Limb (tissue), 2 donors: ENCODE measurements around the gene CMTM2.

Source experiments
- DNase-seq, 2 donors: peaks; one replicate each; pipeline ENCODE4 v3.0.0-alpha.2; 2016; ENCODE audit errors: extremely low spot score in 2 of 2

CMTM2 gene, protein sequence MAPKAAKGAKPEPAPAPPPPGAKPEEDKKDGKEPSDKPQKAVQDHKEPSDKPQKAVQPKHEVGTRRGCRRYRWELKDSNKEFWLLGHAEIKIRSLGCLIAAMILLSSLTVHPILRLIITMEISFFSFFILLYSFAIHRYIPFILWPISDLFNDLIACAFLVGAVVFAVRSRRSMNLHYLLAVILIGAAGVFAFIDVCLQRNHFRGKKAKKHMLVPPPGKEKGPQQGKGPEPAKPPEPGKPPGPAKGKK

DNA sequence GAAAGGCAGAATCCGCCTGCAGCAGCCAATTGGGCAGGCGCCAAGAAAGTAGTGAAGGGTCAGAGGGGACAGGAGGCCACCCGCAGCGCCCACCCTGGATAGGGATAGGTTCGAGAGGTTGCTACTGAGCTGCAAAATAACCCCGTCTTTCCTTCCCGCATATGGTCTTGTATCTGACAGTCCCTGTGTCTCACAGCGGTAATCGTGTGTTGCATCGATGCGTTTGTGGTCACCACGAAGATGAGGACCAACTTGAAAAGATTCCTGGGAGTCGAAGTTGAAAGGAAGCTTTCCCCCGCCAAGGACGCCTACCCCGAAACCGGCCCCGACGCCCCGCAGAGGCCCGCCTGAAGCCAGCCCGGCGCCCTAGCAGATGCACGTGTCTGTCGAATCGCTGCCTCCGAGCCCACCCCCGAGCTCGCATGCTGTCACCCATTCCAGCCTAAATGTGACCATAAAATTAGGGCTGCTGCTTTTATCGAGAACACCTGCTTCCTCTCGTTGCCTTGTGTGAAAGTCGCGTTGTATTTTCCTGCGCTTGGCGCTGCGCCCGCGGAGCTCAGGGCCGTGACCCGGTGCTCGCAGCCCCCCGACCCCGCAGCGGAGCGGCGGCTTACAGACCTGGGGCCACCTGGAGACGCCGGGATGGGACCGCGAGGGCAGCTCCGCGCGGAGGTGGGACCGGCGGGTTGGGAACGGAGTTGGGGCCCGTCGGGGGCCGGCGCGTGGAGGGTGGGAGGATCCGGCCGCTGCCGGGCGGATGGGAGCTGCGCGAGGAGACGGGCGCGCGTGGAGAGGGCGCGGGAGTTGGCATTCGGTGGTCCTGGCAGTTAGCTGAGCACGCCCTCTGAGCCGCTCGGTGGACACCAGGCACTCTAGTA lies at the start of gene CMTM2:
Gene CMTM2 (plus strand): TSS at position 813 of the 881 bp plus-strand sequence. CDS start 145 bp downstream, outside the sequence.
- peak in 1 of 2 donors; percentile 77 for DNase-seq

DNA sequence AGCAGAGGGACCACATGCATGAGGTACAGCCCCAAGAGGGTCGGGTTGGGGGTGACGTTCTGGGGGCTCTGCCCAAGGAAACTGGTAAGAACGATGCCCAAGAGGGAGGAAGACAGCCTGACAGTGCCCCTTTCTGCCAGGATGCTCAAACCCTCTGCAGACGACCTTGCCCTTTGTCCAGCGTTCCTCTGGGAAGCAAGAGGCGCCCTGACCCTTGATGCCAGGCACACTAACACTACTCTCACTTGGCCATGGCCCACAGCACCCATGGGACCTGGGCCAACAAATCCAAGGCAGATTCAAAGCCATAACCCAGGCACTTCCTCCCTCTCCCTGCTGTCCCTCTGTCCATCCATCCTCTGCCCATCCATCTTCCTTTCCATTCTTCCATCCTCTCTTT lies 49.8 kb upstream of the CMTM2 start:
- DNase-seq = no peak

DNA sequence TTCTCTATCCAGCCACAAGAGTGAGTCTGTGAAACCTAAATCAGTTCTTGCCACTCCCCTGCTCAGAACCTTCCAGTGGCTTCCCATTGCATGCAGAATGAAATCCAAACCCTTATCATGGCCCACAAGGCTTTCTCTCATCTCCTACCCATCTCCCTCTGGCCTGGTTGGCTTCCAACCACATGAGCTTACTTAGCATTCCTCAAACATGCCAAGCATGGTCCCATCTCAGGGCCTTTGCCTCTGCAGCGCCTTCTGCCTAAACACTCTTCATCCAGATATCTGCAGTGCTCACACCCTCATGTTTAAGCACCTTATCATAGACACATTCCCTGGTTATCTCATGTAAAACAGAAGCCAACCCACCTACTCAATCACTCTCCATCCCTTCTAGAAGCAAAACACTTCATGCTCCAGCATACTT lies 44.9 kb upstream of the CMTM2 start:
- no peak for DNase-seq

DNA sequence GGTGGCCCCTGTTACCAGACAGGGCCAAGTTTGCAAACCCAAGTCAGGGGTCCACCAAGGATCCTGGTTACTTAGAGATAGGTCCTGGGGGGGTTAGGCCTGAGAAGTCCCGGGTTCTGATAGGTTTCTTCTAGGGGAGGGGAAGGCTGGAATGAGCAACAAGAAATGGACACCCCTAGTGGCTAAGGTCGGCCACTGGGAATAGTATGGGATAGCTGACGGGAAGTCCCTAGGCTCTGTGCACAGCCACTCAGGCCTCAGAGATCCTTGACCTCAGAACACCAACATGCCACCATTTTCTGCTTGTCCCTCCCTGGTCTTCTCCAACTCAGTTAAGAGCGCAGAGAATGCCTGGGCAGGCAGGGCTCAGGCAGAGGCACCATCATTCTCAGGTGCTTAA lies 42.7 kb upstream of the CMTM2 start:
- no peak for DNase-seq

DNA sequence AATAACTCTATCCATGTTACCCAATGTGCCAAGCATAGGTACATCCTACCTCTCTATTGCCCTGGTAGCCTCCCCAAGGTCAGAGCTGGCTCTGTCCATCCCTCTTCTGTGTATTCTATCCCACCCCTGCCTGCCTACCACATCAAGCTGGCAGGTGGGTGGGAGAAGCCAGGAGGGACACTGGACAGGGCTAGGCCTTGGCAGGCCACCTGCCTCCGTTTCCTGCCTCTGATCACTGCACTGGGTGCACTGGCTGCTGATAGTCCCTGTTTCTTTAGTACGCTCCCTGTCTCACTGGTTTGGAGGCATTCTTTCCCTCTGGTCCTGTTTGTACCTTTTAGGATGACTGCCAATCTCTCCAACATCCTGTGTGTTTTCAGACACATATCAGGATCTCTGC lies 42.0 kb upstream of the CMTM2 start:
- no peak for DNase-seq

DNA sequence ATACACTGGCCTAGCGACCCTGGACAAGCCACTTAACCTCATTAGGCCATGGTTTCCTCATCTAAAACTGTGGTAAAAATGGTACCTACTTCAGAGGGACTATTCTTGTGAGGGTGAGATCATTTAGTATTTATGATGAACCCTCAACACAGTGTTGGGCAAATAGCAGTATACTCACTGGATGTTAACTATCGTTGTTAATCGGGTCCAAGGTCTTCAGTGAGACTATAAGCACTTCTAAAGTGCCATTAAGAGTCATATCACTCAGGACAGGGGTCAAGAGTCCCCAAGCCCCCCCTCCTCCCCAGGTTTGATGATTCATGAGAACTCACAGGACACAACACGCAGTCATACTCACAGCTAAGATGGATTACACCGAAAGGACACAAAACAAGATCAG lies 40.4 kb upstream of the CMTM2 start:
- DNase-seq = no peak

DNA sequence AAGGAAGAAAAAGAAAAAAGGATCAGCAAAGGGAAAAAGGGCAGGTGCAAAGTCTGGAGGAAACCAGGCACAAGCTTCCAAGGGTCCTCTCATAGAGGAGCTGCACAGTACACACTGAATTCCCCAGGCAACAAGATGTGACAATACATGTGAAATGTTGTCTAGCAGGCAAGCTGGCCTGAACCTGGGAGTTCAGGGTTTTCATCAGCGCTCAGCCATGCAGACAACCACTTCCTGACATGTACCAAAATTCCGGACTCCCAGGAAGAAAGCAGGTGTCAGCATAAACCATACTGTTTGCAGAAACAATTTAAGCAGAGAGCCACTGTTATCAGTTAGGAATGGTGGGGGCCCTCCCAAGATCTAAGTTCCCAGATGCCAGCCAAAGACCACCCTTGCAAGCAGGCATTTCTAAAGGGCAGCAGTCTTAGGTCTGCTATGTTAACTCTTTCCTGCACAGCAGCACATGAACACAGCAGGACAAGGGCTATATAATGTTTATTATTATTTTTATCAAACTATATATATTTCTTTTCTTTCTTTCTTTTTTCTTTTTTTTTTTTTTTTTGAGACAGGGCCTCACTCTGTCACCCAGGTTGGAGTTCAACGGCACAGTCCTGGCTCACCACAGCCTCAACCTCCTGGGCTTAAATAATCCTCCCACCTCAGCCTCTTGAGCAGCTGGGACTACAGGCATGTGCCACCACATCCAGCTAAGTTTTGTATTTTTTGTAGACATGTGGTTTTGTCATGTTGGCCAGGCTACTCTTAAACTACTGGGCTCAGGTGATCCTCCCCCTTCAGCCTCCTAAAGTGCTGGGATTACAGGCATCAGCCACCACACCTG lies 39.4 kb upstream of the CMTM2 start:
- no peak for DNase-seq

DNA sequence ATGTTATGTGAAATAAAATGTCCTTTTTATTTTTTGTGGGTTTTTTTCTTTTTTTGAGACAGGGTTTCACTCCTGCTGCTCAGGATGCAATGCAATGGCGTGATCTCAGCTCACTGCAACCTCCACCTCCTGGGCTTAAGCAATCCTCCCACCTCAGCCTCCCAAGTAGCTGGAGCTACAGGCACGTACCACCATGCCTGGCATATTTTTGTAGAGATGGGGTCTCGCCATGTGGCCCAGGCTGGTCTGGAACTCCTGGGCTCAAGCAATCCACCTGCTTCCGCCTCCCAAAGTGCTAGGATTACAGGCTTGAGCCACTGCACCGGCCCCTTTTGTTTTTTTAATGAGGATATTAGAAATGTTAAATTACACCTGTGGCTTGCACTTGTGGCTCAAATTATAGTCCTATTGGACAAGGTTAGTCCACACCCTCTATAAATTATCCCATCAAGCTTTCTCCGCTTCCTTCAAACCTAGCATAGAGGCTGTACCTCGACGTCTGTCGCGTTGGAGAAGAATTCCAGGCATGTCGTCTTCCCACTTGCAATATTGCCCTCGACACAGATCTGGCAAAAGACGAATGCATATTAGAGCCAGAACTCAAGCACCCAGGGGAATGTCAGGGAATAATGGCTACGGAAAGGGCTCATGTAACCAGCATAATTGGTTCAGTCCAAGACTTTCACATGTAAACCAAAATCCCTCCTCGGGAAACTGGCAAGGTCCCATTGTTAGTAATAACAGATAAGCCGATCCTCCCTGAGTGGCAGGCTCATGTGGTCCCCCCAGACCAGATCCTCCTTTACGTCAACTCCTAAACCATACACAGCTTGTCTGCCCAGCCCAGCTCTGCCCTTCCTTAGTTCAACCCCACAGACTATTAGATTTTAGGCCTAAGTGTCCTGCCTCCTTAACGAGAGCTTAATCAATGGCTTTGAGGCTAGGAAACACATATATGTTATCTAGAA lies 37.6 kb upstream of the CMTM2 start:
- no peak for DNase-seq

DNA sequence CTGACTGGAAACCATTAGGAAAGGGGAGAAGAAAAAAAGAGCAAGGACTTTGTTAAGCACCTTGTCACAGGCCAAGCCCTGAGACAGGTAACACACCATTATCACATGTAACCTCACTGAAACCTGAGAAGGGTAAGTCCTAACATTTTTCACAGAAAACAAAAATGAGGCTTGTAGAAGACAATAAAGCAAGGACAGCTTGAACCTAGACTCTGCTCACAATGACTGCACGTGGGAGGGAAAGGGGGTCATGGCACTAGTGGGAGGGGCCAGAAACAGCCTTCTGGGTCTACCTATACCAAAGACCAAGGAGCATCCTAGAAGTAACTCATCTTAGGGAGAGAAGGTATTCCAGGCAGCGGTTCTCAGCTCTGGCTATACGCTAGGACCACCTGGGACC lies 36.9 kb upstream of the CMTM2 start:
- DNase-seq = no peak

DNA sequence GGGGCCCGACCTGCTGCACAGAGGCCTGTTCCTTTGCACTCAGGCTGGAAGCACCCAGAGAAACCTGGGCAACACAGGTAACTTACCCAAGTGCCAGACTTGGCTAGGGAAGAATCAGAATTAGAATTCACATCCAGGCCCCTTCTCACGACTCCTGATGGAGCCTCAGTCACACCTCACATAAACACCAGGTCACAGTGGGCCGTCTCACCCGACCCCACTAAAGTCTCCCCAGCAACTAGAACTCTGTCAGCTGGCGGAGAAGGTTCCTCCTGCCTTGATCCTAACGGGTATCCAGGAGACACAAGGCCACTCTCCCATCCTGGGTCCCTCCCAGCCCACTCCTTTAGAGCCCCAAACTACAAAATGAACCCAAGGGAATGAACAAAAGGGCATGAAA lies 35.7 kb upstream of the CMTM2 start:
- no peak for DNase-seq

DNA sequence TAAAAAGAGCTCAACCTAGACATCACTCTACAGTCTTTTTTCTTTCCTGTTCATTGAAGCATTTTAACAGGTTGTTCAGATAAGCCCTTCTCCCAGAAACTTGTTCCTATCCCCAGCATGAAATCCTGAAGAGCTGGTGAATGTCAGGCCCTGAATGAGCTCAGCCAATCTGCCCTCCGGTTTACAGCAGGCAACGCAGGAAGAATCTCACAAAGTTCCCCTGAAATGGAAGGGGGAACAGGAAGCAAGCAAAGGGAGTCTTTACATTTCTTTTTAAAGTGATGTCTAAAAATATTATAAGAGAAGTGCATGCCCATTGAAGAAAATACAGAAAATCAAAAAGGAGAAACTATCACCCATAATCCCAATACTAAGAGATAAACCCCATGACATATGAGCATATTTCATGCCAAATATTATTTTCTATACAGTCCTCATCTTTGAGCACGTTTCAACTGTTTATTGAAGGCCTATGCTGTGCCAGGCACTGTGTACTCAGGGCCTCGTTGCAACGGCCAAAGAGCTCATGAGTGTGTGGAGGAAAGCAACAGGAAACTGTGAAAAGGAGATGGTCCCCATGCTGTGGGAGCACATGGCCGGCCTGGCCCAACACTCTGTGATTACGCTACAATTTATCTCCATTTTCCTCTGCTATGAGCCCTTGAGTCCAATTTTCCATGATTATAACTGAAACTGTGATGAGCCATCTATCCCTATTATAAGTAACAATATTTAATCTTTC lies 35.1 kb upstream of the CMTM2 start:
- DNase-seq = no peak

DNA sequence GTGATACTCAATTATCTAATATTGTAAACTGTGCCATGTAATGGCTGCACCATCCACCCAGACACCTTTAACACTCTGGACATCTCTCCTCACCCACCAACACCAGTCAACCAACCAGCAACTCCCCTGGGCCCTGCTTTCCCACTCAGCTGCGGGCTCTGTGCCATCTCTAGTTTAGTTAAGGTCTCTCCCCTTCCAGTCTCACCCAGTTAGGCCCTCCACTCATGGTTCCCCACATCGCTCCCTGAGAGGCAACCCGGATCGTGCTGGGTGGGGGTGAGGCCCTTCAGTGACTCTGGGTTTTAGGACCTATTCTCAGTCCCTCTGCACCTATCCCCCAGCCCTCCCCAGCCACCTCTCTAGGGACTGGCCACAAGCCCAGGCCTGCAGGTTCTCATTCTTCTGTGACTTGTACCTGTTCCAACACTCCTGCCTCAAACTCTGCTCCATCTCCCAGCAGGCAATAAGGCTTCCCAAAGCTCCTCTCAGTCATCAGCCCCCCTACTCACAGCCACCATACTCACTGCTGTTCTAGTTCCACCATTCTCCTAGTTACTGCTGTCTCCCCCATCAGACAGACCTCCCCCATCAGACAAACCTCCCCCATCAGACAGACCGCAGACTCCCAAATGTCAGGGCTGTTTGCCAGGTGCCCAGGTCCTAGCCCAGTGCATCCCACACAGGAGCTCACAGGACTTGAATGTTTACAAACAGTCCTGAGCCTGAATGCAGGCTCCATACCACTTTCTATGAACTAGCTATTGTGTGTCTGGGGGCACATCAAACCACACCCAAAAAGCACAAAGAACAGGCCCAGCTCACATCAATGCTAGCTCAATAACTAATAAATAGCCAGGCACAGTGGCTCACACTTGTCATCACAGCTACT lies 31.9 kb upstream of the CMTM2 start:
- DNase-seq = no peak

DNA sequence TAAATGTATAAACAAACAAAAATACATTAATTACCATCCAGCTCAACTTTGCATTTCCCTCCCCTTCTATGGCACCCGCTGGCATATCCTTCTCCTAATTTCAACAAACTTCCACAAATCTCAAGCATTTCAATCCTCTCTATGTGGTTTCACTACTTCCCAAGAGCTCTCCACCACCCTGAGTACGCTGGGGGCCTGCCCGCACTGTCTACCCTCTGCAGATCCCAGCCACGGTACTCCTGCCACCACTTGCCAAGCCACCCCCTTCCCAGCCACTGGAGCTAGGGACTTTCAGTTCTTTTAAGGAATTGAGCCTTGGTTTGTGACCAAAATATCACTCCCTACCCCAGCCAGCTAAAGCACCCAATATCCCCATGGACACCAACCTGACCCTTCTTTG lies 31.2 kb upstream of the CMTM2 start:
- DNase-seq = no peak

DNA sequence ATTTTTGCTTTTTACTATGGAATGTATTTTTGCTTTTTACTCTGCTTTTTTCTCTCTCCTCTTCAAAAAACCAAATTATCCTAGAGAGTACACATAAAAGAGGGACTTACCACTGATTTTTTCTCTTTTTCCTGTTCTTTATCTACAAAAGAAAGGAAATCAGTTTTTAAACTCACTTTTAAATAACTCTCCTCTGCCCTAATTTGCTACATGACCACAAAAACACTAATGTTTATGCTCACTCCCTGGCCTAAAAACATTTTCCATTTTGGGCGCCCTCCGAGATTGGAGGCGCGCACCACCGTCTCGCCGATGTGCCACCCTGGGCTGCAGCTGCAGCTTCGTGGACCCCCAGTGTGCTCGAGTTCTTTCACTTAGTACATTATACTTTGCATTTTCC lies 30.4 kb upstream of the CMTM2 start:
- DNase-seq = no peak

DNA sequence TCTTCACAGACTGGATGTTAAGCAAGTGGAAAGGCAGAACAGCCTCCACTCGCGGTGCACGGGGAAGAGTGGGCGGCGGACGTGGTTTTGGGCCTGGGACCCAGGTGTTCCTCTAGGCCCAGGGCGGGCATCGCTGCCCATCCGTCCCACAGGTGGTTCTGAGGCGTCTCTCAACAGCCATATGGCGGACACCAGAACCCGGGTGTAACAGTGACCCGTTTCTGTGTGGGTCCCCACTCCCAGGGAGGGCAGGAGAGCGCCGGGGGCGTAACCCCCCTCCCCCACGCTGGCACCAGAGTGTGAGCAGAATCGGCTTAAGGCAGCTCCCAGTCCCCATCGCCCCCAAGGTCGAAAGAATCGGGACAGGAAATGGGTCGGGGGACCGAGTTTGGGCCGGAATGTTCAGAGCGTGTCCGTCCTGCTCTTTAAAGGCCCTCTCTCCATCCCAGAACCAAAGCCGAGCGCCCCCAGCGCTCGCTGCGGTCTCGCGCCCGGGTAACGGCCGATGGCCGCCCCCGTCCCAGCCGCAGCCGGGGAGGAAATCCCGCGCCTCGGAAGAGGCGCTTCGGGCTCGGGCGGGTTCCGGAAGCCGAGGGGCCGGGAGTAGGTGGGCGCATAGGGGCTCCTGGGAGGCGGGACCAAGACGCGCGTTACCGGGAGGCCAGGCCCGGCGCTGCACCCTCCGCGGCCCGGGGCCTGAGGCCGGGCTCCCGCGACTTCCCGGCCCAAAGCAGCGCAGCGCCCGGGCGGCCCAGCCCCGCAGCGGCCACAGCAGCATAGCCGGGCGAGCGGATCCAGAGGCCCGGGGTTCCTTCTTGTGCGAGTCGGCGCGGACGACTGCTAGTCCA lies 29.8 kb upstream of the CMTM2 start, which contains the start of gene TK2:
Gene TK2 (minus strand): TSS at position 839 of the 848 bp plus-strand sequence. CDS start 61 bp downstream, at position 778.
- peak; percentile 75 to 91 for DNase-seq

DNA sequence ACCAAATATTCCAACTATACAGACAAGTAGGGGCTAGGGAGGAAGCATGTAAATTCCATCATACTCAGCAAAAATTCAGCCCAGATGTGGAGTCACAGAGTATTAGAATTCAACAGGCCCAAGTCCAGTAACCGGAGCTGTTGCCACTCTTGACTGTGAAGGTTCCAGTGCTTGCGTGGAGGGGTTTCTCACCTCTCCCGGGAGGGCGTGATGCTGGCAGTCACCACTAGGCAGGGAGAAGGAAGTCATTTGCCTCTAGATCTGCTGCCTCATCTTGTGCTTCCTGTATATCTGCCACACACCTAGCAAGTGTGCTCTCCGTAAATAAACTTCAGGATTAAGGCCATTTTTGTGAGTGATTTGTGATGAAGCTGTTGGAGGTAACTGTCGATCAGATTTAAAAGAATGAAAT lies 27.9 kb upstream of the CMTM2 start:
- peak in 1 of 2 donors; percentile 47 for DNase-seq

DNA sequence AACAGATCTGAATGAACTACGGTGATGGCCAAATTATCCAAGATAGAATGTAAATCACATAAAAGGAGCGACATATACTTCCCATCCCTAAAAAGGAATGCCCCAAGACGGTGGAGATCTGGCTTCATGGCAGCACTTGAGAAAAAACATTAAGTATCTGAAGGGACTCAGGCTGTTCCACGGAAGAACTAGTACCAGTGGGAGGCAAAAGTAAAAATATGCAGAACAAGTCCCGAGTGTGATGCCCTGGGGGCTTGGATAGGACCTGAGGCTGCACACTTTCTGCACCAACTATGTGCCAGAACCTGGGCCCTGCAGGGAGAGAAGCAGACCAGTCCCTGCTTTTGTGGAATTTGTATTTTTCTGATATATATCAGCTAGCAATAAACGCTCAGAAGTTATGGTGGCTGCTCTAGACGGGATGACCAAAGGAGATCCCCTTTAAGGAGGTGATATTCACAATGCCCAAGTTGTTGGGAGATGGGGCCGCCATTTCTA lies 27.4 kb upstream of the CMTM2 start:
- no peak for DNase-seq
